AG09309 (cell line): ENCODE results near the gene SLC2A13.
A peak's percentile ranks its signal among the peaks of the same experiment; 100 is the strongest.

ENCODE experiments used
- DNase-seq: peaks from one replicate; pipeline ENCODE4 v3.0.0-alpha.2; 2010; ENCODE audit warnings: low read depth
- H3K4me3 ChIP-seq: 2 replicates; pipeline ENCODE4 v1.5.1; 2011; ENCODE audit warnings: mild to moderate bottlenecking, low read depth, low read length, moderate library complexity; ENCODE audit not compliant: control insufficient read depth
- TF ChIP-seq, protein P1 (sequence below): IDR thresholded peaks from 2 replicates; pipeline ENCODE4 v1.5.1; 2011; ENCODE audit warnings: mild to moderate bottlenecking, low read depth, low read length, inconsistent platforms; ENCODE audit not compliant: insufficient read depth, control insufficient read depth; ENCODE audit errors: missing control alignments

The SLC2A13 gene

GRCh38 chr12:40106655-40107054, 774 bp upstream of the SLC2A13 start:
- H3K4me3 ChIP-seq = no peak overlapping the region
- no peak for DNase-seq
- TF ChIP-seq, protein P1, sequence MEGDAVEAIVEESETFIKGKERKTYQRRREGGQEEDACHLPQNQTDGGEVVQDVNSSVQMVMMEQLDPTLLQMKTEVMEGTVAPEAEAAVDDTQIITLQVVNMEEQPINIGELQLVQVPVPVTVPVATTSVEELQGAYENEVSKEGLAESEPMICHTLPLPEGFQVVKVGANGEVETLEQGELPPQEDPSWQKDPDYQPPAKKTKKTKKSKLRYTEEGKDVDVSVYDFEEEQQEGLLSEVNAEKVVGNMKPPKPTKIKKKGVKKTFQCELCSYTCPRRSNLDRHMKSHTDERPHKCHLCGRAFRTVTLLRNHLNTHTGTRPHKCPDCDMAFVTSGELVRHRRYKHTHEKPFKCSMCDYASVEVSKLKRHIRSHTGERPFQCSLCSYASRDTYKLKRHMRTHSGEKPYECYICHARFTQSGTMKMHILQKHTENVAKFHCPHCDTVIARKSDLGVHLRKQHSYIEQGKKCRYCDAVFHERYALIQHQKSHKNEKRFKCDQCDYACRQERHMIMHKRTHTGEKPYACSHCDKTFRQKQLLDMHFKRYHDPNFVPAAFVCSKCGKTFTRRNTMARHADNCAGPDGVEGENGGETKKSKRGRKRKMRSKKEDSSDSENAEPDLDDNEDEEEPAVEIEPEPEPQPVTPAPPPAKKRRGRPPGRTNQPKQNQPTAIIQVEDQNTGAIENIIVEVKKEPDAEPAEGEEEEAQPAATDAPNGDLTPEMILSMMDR = no peak

DNA sequence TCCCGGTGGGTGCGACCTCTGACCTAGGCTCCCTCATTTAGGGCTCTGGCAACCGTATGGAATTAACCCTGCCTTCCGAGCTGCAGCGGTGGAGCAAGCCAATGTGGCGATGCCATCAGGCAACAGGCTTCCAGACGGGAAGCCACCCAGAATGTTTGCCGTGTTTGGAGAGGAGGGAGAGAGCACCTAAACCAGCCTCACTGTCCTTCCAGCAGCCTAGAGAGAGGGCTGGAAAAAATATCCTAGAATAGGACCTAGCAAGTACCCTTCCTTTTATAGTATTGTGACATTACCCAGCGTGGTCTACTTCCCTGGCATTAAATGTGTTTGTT, 287 bp upstream of the SLC2A13 start:
- peak overlapping the region; percentile 72 for H3K4me3 ChIP-seq
- DNase-seq = no peak
- TF ChIP-seq, protein P1 = no peak

- no peak for DNase-seq
- peak overlapping the region; percentile 72 for H3K4me3 ChIP-seq
- TF ChIP-seq, protein P1 = no peak
These were observed 691 bp downstream of the SLC2A13 start for GRCh38 chr12:40105265-40105514.

DNA sequence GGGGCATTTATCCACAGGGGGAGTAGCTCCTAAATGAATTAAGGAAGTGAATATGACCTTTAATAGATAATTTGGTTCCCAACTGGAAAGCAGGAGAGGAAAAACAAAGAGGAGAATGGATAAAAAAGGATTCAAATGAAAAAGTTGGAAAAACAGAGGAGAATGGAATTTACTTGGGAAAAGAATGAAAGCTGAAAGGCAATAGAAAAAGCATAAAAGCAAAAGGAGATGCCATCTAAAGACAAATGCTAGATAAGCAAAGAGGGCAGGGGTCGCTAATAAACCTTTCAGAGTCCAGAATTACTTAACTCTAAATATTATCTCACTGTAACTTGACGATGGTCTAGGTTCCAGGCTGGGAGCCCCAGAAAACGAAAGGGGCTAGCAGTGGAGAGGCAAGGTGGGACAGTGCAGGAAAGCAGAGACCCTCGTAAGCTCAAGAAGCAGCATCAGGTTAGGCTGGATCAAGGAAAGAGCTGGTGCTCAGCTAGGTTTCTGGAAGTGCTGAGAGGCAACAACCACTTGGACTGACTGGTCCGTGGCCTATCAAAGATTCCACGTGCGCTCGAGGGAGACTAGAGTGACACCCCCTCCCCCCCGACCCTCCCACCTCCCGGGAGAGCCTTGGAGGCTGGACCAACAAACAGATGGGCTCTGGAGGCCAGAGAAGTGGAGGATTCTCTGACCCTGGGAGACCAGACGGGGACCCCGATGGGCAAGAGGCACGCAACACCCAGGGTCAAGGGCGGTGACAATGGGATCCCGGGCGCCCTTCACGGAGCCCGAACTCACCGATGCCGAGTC, 1.2 kb downstream of the SLC2A13 start:
- peak overlapping the region; percentile 72 for H3K4me3 ChIP-seq
- no peak for DNase-seq
- TF ChIP-seq, protein P1 = no peak

- TF ChIP-seq, protein P1 = no peak
- H3K4me3 ChIP-seq = no peak overlapping the region
These were observed 2.8 kb downstream of the SLC2A13 start for GRCh38 chr12:40103043-40103442.

DNA sequence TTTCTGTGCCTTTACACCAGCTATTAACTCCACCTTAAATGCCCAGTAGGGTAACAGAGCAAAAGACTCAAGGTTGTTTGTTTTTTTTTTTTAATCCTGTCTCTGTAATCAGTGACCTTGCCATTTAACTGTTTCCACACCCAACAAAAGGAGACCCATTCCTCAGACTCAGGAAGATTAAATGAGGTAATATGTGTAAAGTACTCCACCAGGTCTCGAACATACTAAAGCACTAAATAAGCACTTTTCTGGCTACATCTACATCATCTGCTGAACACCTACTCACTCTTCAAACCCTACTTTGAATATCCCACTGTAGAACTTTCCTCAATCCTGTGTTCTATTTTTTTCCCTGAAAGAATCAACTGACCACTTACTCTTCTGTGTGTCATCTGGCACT, 4.1 kb downstream of the SLC2A13 start:
- no peak for DNase-seq
- TF ChIP-seq, protein P1 = no peak
- H3K4me3 ChIP-seq = no peak overlapping the region

More at GRCh38 chr12:40103043-40103442, 2.8 kb downstream of the SLC2A13 start:
- DNase-seq = no peak
